MM.1S (cell line): ENCODE measurements around the gene SETBP1.

Experiments
- DNase-seq: peaks from one replicate; pipeline ENCODE4 v3.0.0-alpha.2; 2015
- H2AFZ ChIP-seq: fragments of 300-600 bp; sonication (generic); 2 replicates; pipeline ENCODE4 v1.6.0; 2016; ENCODE audit warnings: antibody characterized with exemption, low read length
- H3F3A ChIP-seq: fragments of 300-600 bp; sonication (generic); 2 replicates; pipeline ENCODE4 v1.6.1; 2016; ENCODE audit warnings: mild to moderate bottlenecking, antibody characterized with exemption, low read length, moderate library complexity, mixed read lengths; ENCODE audit not compliant: insufficient read depth
- H3K27ac ChIP-seq: fragments of 300-600 bp; sonication (generic); 2 replicates; pipeline ENCODE4 v1.5.1; 2016; ENCODE audit warnings: mild to moderate bottlenecking, low read length
- H3K27me3 ChIP-seq: fragments of 300-600 bp; sonication (generic); replicated peaks from 2 replicates; pipeline ENCODE4 v1.6.0; 2016; ENCODE audit warnings: low read length; ENCODE audit not compliant: insufficient read depth
- H3K36me3 ChIP-seq: fragments of 300-600 bp; sonication (generic); replicated peaks from 2 replicates; pipeline ENCODE4 v1.6.1; 2016; ENCODE audit warnings: mild to moderate bottlenecking, low read length, mixed read lengths; ENCODE audit not compliant: insufficient read depth
- H3K4me1 ChIP-seq: fragments of 300-600 bp; sonication (generic); 2 replicates; pipeline ENCODE4 v1.6.1; 2016; ENCODE audit warnings: low read length, mixed read lengths
- H3K4me2 ChIP-seq: fragments of 300-600 bp; sonication (generic); 2 replicates; pipeline ENCODE4 v1.6.0; 2016; ENCODE audit warnings: low read depth, low read length
- H3K4me3 ChIP-seq: fragments of 300-600 bp; sonication (generic); 2 replicates; pipeline ENCODE4 v1.5.1; 2016; ENCODE audit warnings: low read length, mixed read lengths
- H3K79me2 ChIP-seq: fragments of 300-600 bp; sonication (generic); 2 replicates; pipeline ENCODE4 v1.6.1; 2016; ENCODE audit warnings: mixed run types, low read length, mixed read lengths
- H3K9ac ChIP-seq: fragments of 300-600 bp; sonication (generic); 2 replicates; pipeline ENCODE4 v1.6.1; 2016; ENCODE audit warnings: low read length, mixed read lengths
- H3K9me2 ChIP-seq: fragments of 300-600 bp; sonication (generic); replicated peaks from 2 replicates; pipeline ENCODE4 v1.6.1; 2016; ENCODE audit warnings: mild to moderate bottlenecking, low read length, mixed read lengths; ENCODE audit not compliant: insufficient read depth
- H3K9me3 ChIP-seq: fragments of 300-600 bp; sonication (generic); replicated peaks from 2 replicates; pipeline ENCODE4 v1.6.1; 2016; ENCODE audit warnings: mild to moderate bottlenecking, low read length, mixed read lengths; ENCODE audit not compliant: insufficient read depth
- H4K20me1 ChIP-seq: fragments of 300-600 bp; sonication (generic); 2 replicates; pipeline ENCODE4 v1.6.1; 2016; ENCODE audit warnings: mild to moderate bottlenecking, low read length, moderate library complexity, mixed read lengths; ENCODE audit not compliant: insufficient read depth
- EZH2 ChIP-seq: fragments of 300-600 bp; sonication (generic); optimal IDR thresholded peaks from 2 replicates; pipeline ENCODE3; 2017; ENCODE audit warnings: low read depth, mild to moderate bottlenecking, antibody characterized with exemption, low read length, mixed read lengths
- EZH2phosphoT487 ChIP-seq: fragments of 300-600 bp; sonication (generic); IDR thresholded peaks from 2 replicates; pipeline ENCODE4 v1.6.1; 2018; ENCODE audit warnings: antibody characterized with exemption, low read length
- TF ChIP-seq, protein P1 (sequence below): fragments of 300-600 bp; sonication (generic); IDR thresholded peaks from 2 replicates; pipeline ENCODE4 v1.5.1; 2016; ENCODE audit warnings: antibody characterized with exemption, low read length, mixed read lengths

SETBP1 gene

GRCh38 chr18:45004546-45005080, 323.9 kb downstream of the SETBP1 start:
- Histone ChIP-seq H2AFZ (no peak overlapping the region), H3K36me3 (no peaks in the 10 kb centered on the region), H3F3A (no peaks in the 10 kb centered on the region), H3K9ac (no peak overlapping the region), H4K20me1 (no peaks in the 10 kb centered on the region), H3K9me2 (no peaks in the 10 kb centered on the region), H3K4me1 (peaks cover 8% of the 10 kb centered on the region; the same call in 1 of the 2 replicates), H3K79me2 (0 out of 2 replicates have a peak, but pooled peaks cover under 1% of the 10 kb centered on the region), H3K27ac (no peak overlapping the region), H3K4me2 (no peak overlapping the region), H3K9me3 (no peaks in the 10 kb centered on the region), H3K27me3 (no peaks in the 10 kb centered on the region), H3K4me3 (no peak overlapping the region)
- TF ChIP-seq EZH2 (no peak), EZH2phosphoT487 (no peak)
- TF ChIP-seq, protein P1, sequence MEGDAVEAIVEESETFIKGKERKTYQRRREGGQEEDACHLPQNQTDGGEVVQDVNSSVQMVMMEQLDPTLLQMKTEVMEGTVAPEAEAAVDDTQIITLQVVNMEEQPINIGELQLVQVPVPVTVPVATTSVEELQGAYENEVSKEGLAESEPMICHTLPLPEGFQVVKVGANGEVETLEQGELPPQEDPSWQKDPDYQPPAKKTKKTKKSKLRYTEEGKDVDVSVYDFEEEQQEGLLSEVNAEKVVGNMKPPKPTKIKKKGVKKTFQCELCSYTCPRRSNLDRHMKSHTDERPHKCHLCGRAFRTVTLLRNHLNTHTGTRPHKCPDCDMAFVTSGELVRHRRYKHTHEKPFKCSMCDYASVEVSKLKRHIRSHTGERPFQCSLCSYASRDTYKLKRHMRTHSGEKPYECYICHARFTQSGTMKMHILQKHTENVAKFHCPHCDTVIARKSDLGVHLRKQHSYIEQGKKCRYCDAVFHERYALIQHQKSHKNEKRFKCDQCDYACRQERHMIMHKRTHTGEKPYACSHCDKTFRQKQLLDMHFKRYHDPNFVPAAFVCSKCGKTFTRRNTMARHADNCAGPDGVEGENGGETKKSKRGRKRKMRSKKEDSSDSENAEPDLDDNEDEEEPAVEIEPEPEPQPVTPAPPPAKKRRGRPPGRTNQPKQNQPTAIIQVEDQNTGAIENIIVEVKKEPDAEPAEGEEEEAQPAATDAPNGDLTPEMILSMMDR, result no peak
- DNase-seq, result no peak

- H3K4me3 ChIP-seq, result no peak overlapping the region
- H3K4me1 ChIP-seq, result peaks cover 8% of the 10 kb centered on the region; the same call in 1 of the 2 replicates
- H3K27ac ChIP-seq, result no peak overlapping the region
- TF ChIP-seq, protein P1, result no peak
- TF ChIP-seq EZH2, result no peak
- no peak for TF ChIP-seq EZH2phosphoT487
- H3K9me3 ChIP-seq, result no peaks in the 10 kb centered on the region
- no peaks in the 10 kb centered on the region for H3F3A ChIP-seq
- DNase-seq, result no peak
- no peak overlapping the region for H3K4me2 ChIP-seq
- 0 out of 2 replicates have a peak, but pooled peaks cover 16% of the 10 kb centered on the region for H3K79me2 ChIP-seq
- H3K9me2 ChIP-seq, result no peaks in the 10 kb centered on the region
- H3K9ac ChIP-seq, result no peak overlapping the region
- no peaks in the 10 kb centered on the region for H3K27me3 ChIP-seq
- H2AFZ ChIP-seq, result no peak overlapping the region
- H4K20me1 ChIP-seq, result no peaks in the 10 kb centered on the region
- no peaks in the 10 kb centered on the region for H3K36me3 ChIP-seq
These were observed 326.2 kb downstream of the SETBP1 start for GRCh38 chr18:45006934-45007333.

- H3K9ac ChIP-seq, result no peak overlapping the region
- H3K79me2 ChIP-seq, result 0 out of 2 replicates have a peak, but pooled peaks cover 16% of the 10 kb centered on the region
- H3K27ac ChIP-seq, result no peak overlapping the region
- no peak overlapping the region for H2AFZ ChIP-seq
- no peaks in the 10 kb centered on the region for H3F3A ChIP-seq
- H3K36me3 ChIP-seq, result no peaks in the 10 kb centered on the region
- TF ChIP-seq, protein P1, result no peak
- no peak for TF ChIP-seq EZH2
- TF ChIP-seq EZH2phosphoT487, result no peak
- no peak overlapping the region for H3K4me2 ChIP-seq
- no peaks in the 10 kb centered on the region for H3K27me3 ChIP-seq
- no peaks in the 10 kb centered on the region for H4K20me1 ChIP-seq
- no peak for DNase-seq
- no peak overlapping the region for H3K4me3 ChIP-seq
- no peaks in the 10 kb centered on the region for H3K9me2 ChIP-seq
- H3K9me3 ChIP-seq, result no peaks in the 10 kb centered on the region
- H3K4me1 ChIP-seq, result peaks cover 8% of the 10 kb centered on the region; the same call in 1 of the 2 replicates
These were observed 326.8 kb downstream of the SETBP1 start for GRCh38 chr18:45007531-45007930.
